Measurements from ENCODE around the gene HVCN1.

HVCN1 gene

DNA sequence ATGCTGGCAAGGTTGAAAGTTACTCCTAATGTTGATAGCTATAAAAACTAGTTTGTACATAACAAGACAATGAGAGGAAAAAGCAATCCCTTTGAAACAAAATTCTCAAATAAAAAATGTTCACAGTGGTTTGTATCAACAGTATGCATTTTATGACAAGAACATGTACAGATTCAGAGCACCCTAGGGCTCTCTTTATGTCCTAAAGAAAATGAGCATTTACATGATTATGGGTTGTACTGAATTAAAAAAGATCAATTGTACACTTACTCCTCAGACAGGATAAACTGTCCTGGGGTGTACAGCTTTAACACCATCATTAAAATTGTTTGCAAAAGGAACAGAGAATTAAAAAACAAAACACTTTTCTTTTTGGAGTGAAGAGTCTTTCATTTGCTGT, 31.6 kb upstream of the HVCN1 start:
- Histone ChIP-seq H3K4me1 (ENCODE audit: insufficient read depth, low read length, severe bottlenecking) (no peaks in the 10 kb centered on the region), H3K9ac (ENCODE audit: low read length) (no peak overlapping the region), H3K4me2 (ENCODE audit: low read length) (no peak overlapping the region), H3F3A (ENCODE audit: insufficient read depth, low read length) (no peaks in the 10 kb centered on the region), H3K4me3 (ENCODE audit: low read depth, low read length, poor library complexity, severe bottlenecking) (no peak overlapping the region), H3K36me3 (ENCODE audit: insufficient read depth, low read length) (peaks cover 76% of the 10 kb centered on the region), H3K27me3 (ENCODE audit: insufficient read depth, low read length) (no peaks in the 10 kb centered on the region), H4K20me1 (ENCODE audit: insufficient read depth, low read length) (no peaks in the 10 kb centered on the region), H3K27ac (ENCODE audit: low read depth, low read length, poor library complexity, severe bottlenecking) (no peak overlapping the region), H3K79me2 (ENCODE audit: insufficient read depth, low read length) (no peaks in the 10 kb centered on the region), H3K9me2 (ENCODE audit: low read depth, low read length) (no peaks in the 10 kb centered on the region), H2AFZ (ENCODE audit: low read length) (no peak overlapping the region), H3K9me3 (ENCODE audit: low read length) (no peaks in the 10 kb centered on the region)
- TF ChIP-seq EZH2 (IDR thresholded peaks at IDR 0.05; ENCODE audit: borderline replicate concordance, low read length): no peak
- TF ChIP-seq, protein P1, sequence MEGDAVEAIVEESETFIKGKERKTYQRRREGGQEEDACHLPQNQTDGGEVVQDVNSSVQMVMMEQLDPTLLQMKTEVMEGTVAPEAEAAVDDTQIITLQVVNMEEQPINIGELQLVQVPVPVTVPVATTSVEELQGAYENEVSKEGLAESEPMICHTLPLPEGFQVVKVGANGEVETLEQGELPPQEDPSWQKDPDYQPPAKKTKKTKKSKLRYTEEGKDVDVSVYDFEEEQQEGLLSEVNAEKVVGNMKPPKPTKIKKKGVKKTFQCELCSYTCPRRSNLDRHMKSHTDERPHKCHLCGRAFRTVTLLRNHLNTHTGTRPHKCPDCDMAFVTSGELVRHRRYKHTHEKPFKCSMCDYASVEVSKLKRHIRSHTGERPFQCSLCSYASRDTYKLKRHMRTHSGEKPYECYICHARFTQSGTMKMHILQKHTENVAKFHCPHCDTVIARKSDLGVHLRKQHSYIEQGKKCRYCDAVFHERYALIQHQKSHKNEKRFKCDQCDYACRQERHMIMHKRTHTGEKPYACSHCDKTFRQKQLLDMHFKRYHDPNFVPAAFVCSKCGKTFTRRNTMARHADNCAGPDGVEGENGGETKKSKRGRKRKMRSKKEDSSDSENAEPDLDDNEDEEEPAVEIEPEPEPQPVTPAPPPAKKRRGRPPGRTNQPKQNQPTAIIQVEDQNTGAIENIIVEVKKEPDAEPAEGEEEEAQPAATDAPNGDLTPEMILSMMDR (IDR thresholded peaks at IDR 0.05; ENCODE audit: low read length): no peak

- H3K79me2 ChIP-seq (ENCODE audit: insufficient read depth, low read length): no peaks in the 10 kb centered on the region
- no peaks in the 10 kb centered on the region for H3K27me3 ChIP-seq (ENCODE audit: insufficient read depth, low read length)
- no peak overlapping the region for H3K27ac ChIP-seq (ENCODE audit: low read depth, low read length, poor library complexity, severe bottlenecking)
- H3K9ac ChIP-seq (ENCODE audit: low read length): no peak overlapping the region
- H3F3A ChIP-seq (ENCODE audit: insufficient read depth, low read length): no peaks in the 10 kb centered on the region
- H3K4me2 ChIP-seq (ENCODE audit: low read length): no peak overlapping the region
- no peak overlapping the region for H2AFZ ChIP-seq (ENCODE audit: low read length)
- no peaks in the 10 kb centered on the region for H3K9me3 ChIP-seq (ENCODE audit: low read length)
- peaks cover under 1% of the 10 kb centered on the region for H3K4me1 ChIP-seq (ENCODE audit: insufficient read depth, low read length, severe bottlenecking)
- no peaks in the 10 kb centered on the region for H3K9me2 ChIP-seq (ENCODE audit: low read depth, low read length)
- H3K36me3 ChIP-seq (ENCODE audit: insufficient read depth, low read length): peaks cover 57% of the 10 kb centered on the region
- no peaks in the 10 kb centered on the region for H4K20me1 ChIP-seq (ENCODE audit: insufficient read depth, low read length)
- TF ChIP-seq, protein P1 (IDR thresholded peaks at IDR 0.05; ENCODE audit: low read length): no peak
- no peak for TF ChIP-seq EZH2 (IDR thresholded peaks at IDR 0.05; ENCODE audit: borderline replicate concordance, low read length)
- H3K4me3 ChIP-seq (ENCODE audit: low read depth, low read length, poor library complexity, severe bottlenecking): no peak overlapping the region
Observed at GRCh38 chr12:110718222-110718908, 29.4 kb upstream of the HVCN1 start.

- Histone ChIP-seq H3K27me3 (ENCODE audit: insufficient read depth, low read length) (no peaks in the 10 kb centered on the region), H3K79me2 (ENCODE audit: insufficient read depth, low read length) (no peaks in the 10 kb centered on the region), H4K20me1 (ENCODE audit: insufficient read depth, low read length) (no peaks in the 10 kb centered on the region), H3K4me3 (ENCODE audit: low read depth, low read length, poor library complexity, severe bottlenecking) (no peak overlapping the region), H3F3A (ENCODE audit: insufficient read depth, low read length) (no peaks in the 10 kb centered on the region), H3K4me2 (ENCODE audit: low read length) (no peak overlapping the region), H3K9me2 (ENCODE audit: low read depth, low read length) (no peaks in the 10 kb centered on the region), H3K27ac (ENCODE audit: low read depth, low read length, poor library complexity, severe bottlenecking) (no peak overlapping the region), H3K4me1 (ENCODE audit: insufficient read depth, low read length, severe bottlenecking) (peaks cover 3% of the 10 kb centered on the region), H2AFZ (ENCODE audit: low read length) (no peak overlapping the region), H3K36me3 (ENCODE audit: insufficient read depth, low read length) (peaks cover 45% of the 10 kb centered on the region), H3K9me3 (ENCODE audit: low read length) (no peaks in the 10 kb centered on the region), H3K9ac (ENCODE audit: low read length) (no peak overlapping the region)
- TF ChIP-seq, protein P1 (IDR thresholded peaks at IDR 0.05; ENCODE audit: low read length): no peak
- TF ChIP-seq EZH2 (IDR thresholded peaks at IDR 0.05; ENCODE audit: borderline replicate concordance, low read length): no peak
Observed at GRCh38 chr12:110717037-110717436, 28.1 kb upstream of the HVCN1 start.
